Right atrium auricular region (tissue), 2 donors: ENCODE data around the gene SLC44A4. TPM values are rescaled to one million over a fixed set of nuclear protein-coding genes. Genes with fewer than 3 reads are reported as not detected.

Experiments
- DNase-seq: peaks from one replicate; pipeline ENCODE4 v3.0.0-alpha.2; 2019; ENCODE audit warnings: low spot score
- H3K27ac ChIP-seq, 2 donors: fragments of 200-600 bp; sonication (generic); 1 replicate in 1 of 2; 2 replicates in 1 of 2; pipeline ENCODE4 v1.5.1; 2016 to 2019
- H3K27me3 ChIP-seq, 2 donors: fragments of 200-600 bp; sonication (generic); one replicate each; pipeline versions ENCODE4 v1.5.1 to v1.6.0; 2017 to 2019
- H3K36me3 ChIP-seq: fragments of 200-600 bp; sonication (generic); one replicate; pipeline ENCODE4 v1.5.1; 2016
- H3K4me1 ChIP-seq, 2 donors: fragments of 200-600 bp; sonication (generic); one replicate each; pipeline versions ENCODE4 v1.5.1 to v1.6.0; 2017 to 2019
- H3K4me3 ChIP-seq, 2 donors: fragments of 200-600 bp; sonication (generic); 1 replicate in 1 of 2; 2 replicates in 1 of 2; pipeline ENCODE4 v1.5.1; 2017 to 2019; ENCODE audit warnings: mild to moderate bottlenecking in 1 of 2, moderate library complexity in 1 of 2
- H3K9me3 ChIP-seq, 2 donors: fragments of 200-600 bp; sonication (generic); one replicate each; pipeline ENCODE4 v1.5.1; 2019
- CTCF ChIP-seq, 2 donors: fragments of 200-600 bp; sonication (generic); IDR thresholded peaks; one replicate each; pipeline ENCODE4 v1.5.1; 2019; ENCODE audit warnings: antibody characterized with exemption in 2 of 2
- total RNA-seq, 2 donors: library from RNA; depleted of rRNA; stranded (reverse); fragments of >200 nt; gene quantifications; one replicate each; pipeline ENCODE4 v1.1.0, GENCODE V29; 2016

SLC44A4 gene
- total RNA-seq, 2 donors from 2014 or later, result not detected

- TF ChIP-seq CTCF (IDR thresholded peaks at IDR 0.05), result no peak
- peaks cover 0 to 49% of the 10 kb centered on the region in 2 donors for H3K4me1 ChIP-seq
- peak overlapping the region in 1 of 2 donors; percentile 89 for H3K27ac ChIP-seq
- H3K36me3 ChIP-seq, result no peaks in the 10 kb centered on the region
- no peak overlapping the region for H3K4me3 ChIP-seq
- H3K27me3 ChIP-seq, result no peaks in the 10 kb centered on the region
- no peak for DNase-seq
- H3K9me3 ChIP-seq, result no peaks in the 10 kb centered on the region
Measured at GRCh38 chr6:31899882-31900722, 21.3 kb upstream of the SLC44A4 start.

GRCh38 chr6:31899215-31899614 lies 20.4 kb upstream of the SLC44A4 start:
- no peak for DNase-seq
- TF ChIP-seq CTCF (IDR thresholded peaks at IDR 0.05), result no peak
- H3K4me1 ChIP-seq, result peaks cover 0 to 49% of the 10 kb centered on the region in 2 donors
- H3K27ac ChIP-seq, result peak overlapping the region in 1 of 2 donors; percentile 87
- no peaks in the 10 kb centered on the region for H3K27me3 ChIP-seq
- no peaks in the 10 kb centered on the region for H3K9me3 ChIP-seq
- no peaks in the 10 kb centered on the region for H3K36me3 ChIP-seq
- H3K4me3 ChIP-seq, result no peak overlapping the region

- Histone ChIP-seq H3K27me3 (no peaks in the 10 kb centered on the region), H3K9me3 (no peaks in the 10 kb centered on the region), H3K4me3 (peak overlapping the region; percentile 96 to 99), H3K36me3 (no peaks in the 10 kb centered on the region), H3K4me1 (peaks cover 0 to 49% of the 10 kb centered on the region in 2 donors), H3K27ac (peak overlapping the region; percentile 87 to 92)
- DNase-seq, result no peak
- no peak for TF ChIP-seq CTCF (IDR thresholded peaks at IDR 0.05)
Measured at GRCh38 chr6:31898383-31899011, 19.7 kb upstream of the SLC44A4 start.

- Histone ChIP-seq H3K4me3 (peak within 1 kb of the TSS; percentile 96 to 99), H3K9me3 (no peaks in the 10 kb centered on the region), H3K27ac (peak within 1 kb of the TSS; percentile 87 to 92), H3K36me3 (peaks cover 5% of the 10 kb centered on the region), H3K4me1 (peaks cover 0 to 45% of the 10 kb centered on the region in 2 donors), H3K27me3 (no peaks in the 10 kb centered on the region)
- DNase-seq, result peak; percentile 79
- TF ChIP-seq CTCF (IDR thresholded peaks at IDR 0.05), result no peak
Measured at GRCh38 chr6:31897612-31898382, 19.0 kb upstream of the SLC44A4 start, which contains the start of gene EHMT2. EHMT2 (minus strand) TSS chr6:31897698; CDS start chr6:31897677, 21 bp downstream.

- no peak for TF ChIP-seq CTCF (IDR thresholded peaks at IDR 0.05)
- Histone ChIP-seq H3K27ac (peak overlapping the region; percentile 87 to 92), H3K36me3 (peaks cover 13% of the 10 kb centered on the region), H3K4me3 (peak overlapping the region; percentile 96 to 99), H3K9me3 (no peaks in the 10 kb centered on the region), H3K27me3 (no peaks in the 10 kb centered on the region), H3K4me1 (peaks cover 0 to 40% of the 10 kb centered on the region in 2 donors)
- no peak for DNase-seq
Measured at GRCh38 chr6:31896856-31897611, 18.2 kb upstream of the SLC44A4 start.
